GM18507 (cell line): Measurements from ENCODE around the gene ZNF318.
"Not testable (repeated sequence)": the region's sequence is repeated elsewhere in the genome, so short reads cannot be mapped to it uniquely, and the experiment has no call there.

Source experiments
- DNase-seq: peaks from one replicate; pipeline ENCODE4 v3.0.0; 2011; ENCODE audit warnings: low read depth; ENCODE audit not compliant: insufficient read length; ENCODE audit errors: extremely low spot score
- FAIRE-seq: peaks from 2 replicates; lab custom pipeline; 2011; peaks lifted over from hg19 to GRCh38; lab: Jason Lieb, UNC

ZNF318 gene, protein sequence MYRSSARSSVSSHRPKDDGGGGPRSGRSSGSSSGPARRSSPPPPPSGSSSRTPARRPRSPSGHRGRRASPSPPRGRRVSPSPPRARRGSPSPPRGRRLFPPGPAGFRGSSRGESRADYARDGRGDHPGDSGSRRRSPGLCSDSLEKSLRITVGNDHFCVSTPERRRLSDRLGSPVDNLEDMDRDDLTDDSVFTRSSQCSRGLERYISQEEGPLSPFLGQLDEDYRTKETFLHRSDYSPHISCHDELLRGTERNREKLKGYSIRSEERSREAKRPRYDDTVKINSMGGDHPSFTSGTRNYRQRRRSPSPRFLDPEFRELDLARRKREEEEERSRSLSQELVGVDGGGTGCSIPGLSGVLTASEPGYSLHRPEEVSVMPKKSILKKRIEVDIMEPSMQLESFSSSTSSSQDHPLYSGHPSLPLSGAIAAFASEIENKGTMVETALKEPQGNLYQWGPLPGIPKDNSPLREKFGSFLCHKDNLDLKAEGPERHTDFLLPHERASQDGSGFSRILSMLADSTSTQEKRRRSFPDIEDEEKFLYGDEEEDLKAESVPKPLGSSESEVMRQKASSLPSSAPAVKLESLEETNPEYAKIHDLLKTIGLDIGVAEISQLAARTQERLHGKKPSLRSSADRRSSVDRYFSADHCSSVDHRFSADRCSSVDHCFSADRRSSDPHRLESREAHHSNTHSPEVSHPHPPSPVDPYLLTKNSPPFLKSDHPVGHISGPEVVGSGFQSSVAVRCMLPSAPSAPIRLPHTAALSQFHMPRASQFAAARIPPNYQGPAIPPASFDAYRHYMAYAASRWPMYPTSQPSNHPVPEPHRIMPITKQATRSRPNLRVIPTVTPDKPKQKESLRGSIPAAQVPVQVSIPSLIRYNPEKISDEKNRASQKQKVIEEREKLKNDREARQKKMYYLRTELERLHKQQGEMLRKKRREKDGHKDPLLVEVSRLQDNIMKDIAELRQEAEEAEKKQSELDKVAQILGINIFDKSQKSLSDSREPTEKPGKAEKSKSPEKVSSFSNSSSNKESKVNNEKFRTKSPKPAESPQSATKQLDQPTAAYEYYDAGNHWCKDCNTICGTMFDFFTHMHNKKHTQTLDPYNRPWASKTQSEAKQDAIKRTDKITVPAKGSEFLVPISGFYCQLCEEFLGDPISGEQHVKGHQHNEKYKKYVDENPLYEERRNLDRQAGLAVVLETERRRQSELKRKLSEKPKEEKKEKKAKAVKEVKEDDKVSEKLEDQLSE (N-terminal part only)

DNA sequence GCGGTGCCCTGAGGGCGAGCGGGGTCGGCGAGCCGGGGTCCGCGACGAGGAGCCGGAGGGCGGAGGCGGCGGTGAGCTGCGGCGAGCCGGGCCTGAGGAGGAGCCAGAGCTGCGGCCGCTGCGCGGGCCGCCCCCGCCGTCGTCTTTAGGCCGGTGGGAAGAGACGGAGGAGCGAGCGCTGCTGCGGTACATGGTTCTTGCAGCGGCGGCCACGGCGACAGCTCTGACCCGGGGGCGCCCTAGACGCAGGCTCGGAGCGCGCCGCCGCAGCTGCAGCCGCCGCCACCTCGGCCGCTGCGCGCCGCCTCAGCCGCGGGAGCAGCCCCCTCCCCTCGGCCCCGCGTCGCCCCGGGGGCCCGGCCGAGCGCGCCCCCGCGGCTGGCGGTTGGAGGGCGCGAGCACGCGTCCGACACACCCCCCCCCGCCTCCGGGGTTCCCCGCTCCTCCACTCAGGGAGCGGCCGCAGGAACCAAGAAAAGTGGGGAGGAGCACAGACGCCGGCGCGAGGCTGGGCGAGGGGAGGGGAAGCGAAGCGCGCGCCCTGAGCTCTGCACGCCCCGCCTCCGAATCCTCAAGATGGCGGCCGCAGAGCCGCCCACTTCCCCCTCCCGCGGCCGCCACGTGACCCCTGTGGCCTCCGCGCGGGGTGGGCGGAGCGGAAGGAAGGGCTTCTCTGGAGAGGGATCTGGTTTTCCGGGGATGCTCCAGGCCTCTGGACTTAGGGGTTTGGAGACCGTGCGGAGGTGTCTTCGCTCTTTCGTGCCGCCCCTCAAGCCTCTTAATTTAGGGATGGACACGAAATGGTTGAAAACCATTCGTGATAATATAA, at the start of gene ZNF318:
ZNF318 (minus strand) TSS at position 474 of the 829 bp plus-strand sequence; CDS start at position 192, 282 bp downstream.
- DNase-seq: peak; percentile 75

DNA sequence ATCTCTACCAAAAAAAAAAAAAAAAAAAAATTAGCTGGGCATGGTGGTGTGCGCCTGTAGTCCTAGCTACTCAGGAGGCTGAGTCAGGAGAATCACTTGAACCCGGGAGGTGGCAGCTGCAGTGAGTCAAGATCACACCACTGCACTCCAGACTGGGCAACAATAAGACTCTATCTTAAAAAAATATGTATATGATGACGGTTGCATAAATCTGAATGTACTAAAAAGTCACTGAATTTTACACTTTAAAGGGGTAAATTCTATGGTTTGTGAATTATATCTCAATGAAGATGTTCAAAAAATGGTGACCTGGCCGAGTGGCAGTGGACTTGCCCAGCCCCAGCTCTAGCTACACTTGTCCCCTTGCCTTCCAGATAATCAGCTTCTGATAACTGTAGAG, 47.5 kb upstream of the ZNF318 start:
- DNase-seq: no peak
- no peak for FAIRE-seq

More for the DNA sequence above, at the start of gene ZNF318:
- peak; percentile 89 for FAIRE-seq

DNA sequence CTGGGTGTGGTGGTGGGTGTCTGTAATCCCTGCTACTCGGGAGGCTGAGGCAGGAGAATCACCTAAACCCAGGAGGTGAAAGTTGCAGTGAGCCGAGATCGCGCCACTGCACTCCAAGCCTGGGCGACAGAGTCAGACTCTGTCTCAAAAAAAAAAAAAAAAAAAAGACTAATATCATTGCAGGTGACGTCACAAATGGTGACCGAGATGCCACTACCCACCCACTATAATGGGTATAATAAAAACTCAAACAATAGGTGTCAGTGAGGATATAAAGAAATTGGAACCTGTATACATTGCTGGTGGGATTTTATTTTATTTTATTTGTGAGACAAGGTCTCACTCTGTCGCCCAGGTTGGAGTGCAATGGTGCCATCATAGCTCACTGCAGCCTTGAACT, 45.8 kb upstream of the ZNF318 start:
- DNase-seq, FAIRE-seq: not testable (repeated sequence)

DNA sequence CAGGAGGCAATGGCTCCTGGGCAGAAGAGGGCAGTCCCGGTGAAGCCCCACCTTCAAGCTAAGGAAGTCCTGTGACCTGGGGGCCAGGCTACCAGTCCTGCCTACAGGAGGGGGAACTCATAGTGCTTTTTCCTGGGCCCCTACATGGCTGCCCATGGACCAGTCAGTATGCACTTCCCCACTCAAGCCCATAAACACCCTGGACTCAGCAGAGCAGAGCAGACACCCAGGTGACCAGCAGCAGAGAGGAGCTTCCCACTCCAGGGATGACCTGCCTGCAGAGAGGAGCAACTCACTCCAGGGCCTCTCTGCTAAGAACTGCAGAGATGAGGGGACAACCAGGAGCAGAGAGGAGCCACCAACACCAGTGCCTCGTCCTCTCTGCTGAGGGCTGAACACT, 43.6 kb upstream of the ZNF318 start:
- FAIRE-seq (no peak), DNase-seq (no peak)

DNA sequence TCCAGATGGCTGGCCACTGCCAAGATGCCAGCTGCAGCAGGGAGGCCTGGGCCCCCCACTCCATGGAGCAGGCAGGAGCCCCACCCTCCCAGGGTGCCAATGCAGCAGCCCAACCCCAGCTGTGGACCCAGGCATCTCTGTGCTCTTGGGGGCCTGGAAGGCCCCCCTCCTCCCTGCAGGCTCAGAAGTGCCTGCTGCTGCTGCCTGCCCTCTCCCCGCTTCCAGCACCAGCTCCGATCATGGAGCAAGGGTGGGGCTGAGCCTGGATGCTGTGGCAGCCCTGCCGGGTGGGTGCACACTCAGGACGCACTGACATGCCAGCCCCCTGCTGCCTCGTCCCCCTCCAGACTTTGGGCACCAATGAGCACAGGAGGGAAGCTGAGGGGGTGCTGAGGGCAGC, 43.1 kb upstream of the ZNF318 start:
- DNase-seq: no peak
- no peak for FAIRE-seq

DNA sequence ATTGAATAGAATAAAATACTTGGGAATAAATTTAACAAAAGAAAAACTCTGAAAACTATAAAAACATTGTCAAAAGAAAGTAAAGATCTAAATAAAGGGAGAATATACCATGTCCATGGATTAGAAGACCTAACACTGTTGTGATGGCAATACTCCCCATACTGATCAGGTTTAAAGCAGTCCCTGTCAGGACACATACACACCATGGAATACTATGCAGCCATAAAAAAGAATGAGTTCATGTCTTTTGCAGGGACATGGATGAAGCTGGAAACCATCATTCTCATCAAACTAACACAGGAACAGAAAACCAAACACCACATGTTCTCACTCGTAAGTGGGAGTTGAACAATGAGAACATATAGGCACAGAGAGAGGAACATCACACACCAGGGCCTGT, 41.3 kb upstream of the ZNF318 start:
- FAIRE-seq: not testable (repeated sequence)

DNA sequence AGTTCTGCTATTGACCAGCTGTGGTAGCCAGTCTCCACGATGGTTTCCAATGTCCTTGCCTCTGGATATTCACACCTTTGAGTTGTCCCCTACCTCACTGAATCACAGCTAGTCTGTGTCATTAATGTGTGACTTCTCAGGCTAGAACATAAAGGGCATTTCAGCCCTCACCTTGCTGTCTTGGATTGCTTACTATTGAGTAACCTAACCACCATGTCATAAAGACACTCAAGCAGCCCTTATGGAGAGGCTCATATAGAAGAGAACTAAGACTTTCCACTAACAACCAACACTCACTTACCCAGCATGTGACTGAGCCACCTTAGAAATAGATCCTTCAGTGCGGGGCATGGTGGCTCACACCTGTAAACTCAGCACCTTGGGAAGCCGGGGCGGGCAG, 38.8 kb upstream of the ZNF318 start:
- no peak for DNase-seq
- FAIRE-seq: no peak

More for the DNA sequence above, 41.3 kb upstream of the ZNF318 start:
- DNase-seq: not testable (repeated sequence)

DNA sequence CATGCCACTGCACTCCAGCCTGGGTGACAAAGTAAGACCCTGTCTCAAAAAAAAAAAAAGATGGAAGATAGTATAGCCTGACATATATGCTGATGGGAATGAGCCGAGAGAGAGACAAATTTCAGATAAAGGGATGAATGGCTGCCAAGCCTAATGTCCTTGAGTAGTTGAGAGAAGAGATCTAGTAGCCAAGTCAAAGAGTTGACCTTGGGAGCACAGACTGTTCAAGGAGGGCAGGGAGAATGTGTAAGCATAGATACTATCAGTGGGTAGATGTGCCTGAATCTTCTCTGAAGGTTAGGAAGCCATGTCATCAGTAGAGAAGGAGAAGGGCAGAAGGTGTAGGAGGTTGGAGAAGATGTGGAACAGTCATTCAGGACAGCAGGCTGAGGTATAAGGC, 37.8 kb upstream of the ZNF318 start:
- DNase-seq (no peak), FAIRE-seq (no peak)

DNA sequence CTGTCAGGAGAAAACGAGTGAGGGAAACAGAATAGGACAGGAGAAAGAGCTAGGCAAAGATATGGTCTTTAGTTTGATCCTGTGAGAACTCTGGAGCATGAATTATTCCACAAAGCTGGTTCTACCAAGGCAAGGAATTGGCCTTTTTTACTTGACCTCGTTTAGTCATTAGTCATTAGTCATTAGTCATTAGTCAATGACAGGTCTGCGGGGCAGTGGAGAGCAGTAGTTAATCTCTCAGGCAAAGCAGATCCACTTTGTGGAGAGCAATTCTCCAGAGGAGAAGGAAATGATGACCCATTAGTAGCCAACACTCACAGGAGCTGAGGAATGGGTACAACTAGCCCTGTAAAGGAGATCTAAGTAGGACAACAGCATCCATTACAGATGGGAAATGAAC, 35.9 kb upstream of the ZNF318 start:
- DNase-seq (no peak), FAIRE-seq (no peak)

DNA sequence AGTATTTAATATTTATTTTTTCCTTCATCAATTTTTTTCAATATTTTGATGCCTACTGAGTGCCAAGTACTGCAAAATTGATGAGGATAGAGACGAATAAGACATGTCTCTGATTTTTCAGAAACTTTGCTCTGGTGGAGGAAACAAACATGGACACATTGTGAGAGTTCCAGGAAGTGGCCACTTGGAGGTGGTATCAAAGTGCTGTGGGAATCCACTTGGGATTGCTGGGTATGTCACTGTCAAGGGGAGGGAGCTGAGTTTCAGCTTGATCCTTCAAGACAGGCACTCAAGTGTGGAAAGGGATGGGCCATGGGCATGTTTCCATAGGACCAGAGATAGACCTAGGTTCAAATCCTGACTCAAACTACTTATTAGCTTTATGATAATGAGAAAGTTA, 33.4 kb upstream of the ZNF318 start:
- DNase-seq: no peak
- FAIRE-seq: no peak

DNA sequence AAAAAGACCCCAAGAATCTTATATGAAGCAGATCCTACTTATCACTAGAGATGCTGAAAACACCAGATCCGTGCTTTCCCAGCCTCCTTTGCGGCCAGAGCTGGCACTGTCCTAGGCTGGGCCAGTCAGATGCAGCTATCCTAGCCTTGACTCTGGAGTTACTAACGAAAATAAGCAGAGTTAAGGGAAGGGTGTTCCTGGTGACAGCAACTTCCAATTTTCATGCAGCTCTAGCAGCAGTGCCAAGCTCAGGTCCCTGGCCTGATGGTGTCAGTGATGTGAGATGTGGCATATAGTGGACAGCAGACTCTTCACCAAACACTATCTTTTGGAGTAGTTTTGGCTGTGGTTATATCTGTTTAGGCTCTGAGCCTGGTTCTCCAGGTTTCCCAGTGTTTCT, 32.3 kb upstream of the ZNF318 start:
- FAIRE-seq (no peak), DNase-seq (no peak)

DNA sequence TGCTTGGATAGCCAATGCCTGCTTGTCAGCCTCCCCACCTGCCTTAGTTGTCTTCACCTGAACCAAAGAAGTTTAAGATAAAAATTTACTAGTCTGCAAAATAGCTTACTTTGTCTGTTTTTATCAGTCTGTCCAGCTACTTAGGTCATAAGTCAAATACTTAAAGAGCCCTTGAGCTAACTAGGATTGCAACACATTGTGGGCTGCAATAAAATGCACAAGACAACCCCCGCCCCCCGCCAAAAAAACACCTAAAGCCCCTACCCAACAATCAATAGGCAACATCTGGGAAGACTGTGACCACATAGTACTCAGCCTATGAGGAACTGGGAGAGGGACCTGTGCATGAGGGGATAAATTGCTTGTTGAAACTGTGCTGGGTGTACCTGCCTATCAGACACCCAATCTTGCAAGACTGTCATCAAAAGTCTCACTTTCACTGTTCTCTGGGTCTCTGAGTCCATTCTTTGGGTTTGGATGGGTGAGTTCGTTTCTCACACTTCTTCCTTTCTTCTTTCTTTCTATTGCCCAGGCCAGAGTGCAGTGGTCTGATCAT, 30.6 kb upstream of the ZNF318 start:
- FAIRE-seq: no peak

DNA sequence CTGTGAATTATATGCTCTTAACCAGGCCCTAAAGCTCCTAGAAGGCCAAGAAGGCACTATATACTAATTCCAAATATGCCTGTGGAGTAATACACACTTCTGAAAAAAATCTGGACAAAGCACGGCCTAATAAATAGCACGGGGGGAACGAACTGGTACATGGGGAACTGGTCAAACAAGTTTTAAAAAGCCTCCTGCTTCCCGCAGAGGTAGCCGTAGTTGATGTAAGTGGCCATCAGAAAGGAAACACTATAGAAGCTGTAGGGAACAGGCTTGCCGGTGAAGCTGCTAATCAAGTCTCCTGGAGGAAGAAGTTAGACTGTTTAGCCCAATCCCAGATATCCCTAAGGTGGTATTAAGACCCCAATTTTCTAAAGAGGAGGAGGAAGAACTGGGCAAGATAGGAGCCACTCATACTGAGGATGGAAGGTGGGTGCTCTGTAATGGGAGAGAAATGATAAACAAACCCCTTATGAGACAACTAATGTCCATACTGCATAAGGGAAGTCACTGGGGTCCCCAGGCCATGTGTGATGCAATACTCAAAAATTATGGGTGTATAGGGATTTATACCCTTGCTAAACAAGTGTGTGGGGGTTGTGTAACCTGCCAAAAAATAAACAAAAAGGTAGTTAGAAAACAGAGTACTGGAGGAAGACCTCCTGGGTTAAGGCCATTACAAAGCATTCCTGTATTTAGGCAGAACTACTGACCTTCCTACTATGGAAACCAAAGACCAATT, 27.1 kb upstream of the ZNF318 start:
- FAIRE-seq: no peak

More for the DNA sequence above, 30.6 kb upstream of the ZNF318 start:
- no peak for DNase-seq

DNA sequence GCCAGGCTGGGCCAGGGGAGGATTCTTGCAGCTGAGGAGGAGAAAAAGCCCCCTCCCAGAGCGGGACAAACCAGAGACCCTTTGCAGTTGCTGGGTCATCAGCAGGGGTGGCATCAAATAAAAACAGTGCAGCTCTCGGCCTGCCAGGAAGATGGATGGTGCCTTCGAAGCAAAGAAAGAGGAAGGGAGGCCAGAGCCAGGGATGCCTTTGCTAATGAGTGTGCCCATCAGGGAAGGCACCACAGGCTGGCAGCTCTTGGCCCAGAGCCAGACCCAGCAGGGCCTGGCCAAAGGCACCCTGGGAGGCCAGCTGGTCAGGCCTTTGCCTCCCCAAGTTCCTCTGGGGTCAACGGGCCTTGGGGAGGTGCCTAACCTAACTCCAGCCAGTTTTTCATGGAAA, 26.3 kb upstream of the ZNF318 start:
- DNase-seq: no peak
- no peak for FAIRE-seq

More for the DNA sequence above, 27.1 kb upstream of the ZNF318 start:
- DNase-seq: no peak

DNA sequence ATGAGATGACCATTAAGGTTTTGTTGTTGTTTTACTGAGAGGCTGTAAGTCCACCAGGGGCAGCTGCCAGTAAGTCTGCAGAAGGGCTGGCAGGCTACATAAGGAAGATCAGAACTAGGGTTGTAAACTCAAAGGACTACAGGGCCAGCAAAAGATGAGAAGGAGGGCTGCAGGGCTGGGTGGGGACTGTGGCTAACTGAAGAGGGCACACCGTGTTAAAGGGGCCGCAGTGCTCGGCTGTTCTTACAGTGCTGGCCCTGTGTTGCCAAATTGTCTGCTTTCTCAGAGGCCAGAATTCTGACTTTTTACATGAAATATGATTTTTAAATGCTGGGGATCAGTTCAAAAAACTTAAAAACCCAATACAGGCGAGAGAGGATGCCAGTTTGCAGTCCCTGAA, 25.5 kb upstream of the ZNF318 start:
- DNase-seq (no peak), FAIRE-seq (no peak)

DNA sequence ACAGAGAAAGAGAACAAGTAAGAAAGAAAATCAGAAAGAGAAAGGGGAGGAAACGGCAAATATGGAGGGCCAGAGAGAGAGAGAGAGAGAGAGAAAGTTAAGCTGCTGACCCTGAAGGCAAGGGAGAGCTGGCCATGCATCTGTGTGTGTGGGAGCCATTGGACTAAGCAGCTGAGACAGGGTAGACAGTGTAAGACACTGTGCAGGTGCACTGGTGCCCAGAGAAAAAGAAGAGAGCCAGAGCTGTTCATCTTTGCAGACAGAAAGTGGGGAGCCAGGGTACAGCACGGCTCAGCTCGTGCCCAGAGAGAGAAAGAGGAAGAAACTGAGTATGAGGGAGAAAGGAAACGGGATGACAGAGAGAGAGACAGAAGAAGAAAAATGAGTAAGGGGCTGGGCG, 24.2 kb upstream of the ZNF318 start:
- DNase-seq: no peak
- peak; percentile 9 for FAIRE-seq

DNA sequence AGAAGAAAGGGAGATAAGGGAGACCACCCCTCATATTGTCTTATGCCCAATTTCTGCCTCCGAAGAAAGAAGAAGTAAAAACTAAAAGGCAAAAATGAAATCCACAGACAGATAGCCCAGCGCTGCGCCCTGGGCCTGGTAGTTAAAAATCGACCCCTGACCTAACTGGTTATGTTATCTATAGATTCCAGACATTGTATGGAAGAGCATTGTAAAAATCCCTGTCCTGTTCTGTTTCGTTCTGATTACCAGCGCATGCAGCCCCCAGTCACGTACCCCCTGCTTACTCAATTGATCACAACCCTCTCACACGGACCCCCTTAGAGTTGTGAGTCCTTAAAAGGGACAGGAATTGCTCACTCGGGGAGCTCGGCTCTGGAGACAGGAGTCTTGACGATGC, 23.7 kb upstream of the ZNF318 start:
- FAIRE-seq, DNase-seq: not testable (repeated sequence)

DNA sequence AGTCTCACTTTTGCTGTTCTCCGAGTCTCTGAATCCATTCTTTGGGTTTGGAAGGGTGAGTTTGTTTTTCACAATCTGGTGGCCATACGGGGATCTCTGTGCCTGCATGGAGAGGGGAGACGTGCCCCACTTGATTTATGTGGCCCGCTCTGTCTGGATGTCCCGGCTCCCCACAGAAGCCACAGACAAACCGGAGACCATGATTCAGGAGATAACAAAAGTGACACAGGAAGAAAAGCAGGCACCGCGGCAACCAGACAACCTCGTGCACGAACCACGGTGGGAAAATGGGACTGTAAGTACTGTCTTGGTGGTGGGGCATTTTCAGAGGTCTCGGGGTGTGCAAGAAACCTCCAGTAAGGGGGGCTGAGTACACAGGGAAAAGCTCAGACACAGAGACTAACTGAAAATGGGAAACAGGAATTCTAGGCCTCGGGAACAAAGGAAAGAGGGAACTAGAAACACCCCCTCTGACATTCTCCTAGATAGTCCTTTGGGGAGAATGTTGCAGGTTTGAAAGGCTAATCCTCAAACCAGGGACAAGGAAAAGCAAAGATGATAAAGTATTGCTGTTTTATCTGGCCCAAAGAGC, 22.1 kb upstream of the ZNF318 start:
- no peak for FAIRE-seq
- no peak for DNase-seq
